PFSK-1 (cell line): ENCODE measurements around the gene LGR5.

Experiments
- FOXP2 ChIP-seq: optimal IDR thresholded peaks from 2 replicates; pipeline ENCODE3; 2011; ENCODE audit warnings: borderline replicate concordance, control low read depth, inconsistent platforms; ENCODE audit not compliant: insufficient read depth; ENCODE audit errors: extremely low read length, extremely low read depth
- POLR2AphosphoS5 ChIP-seq: IDR thresholded peaks from 2 replicates; pipeline ENCODE4 v1.6.1; 2012; ENCODE audit warnings: low read depth, mild to moderate bottlenecking, control low read depth, low read length, moderate library complexity
- REST ChIP-seq, 2 experiments: IDR thresholded peaks; 2 replicates each; pipeline versions ENCODE4 v1.6.1 to v1.8.0; 2011 to 2012; ENCODE audit warnings: low read depth in 2 of 2, low read length in 2 of 2, control low read depth in 1 of 2, inconsistent platforms in 1 of 2, mild to moderate bottlenecking in 1 of 2, moderate library complexity in 1 of 2; ENCODE audit not compliant: insufficient read depth in 1 of 2
- SIN3A ChIP-seq: IDR thresholded peaks from 2 replicates; pipeline ENCODE4 v1.6.1; 2012; ENCODE audit warnings: mild to moderate bottlenecking, low read length, moderate library complexity, borderline replicate concordance; ENCODE audit not compliant: insufficient read depth
- TAF1 ChIP-seq: IDR thresholded peaks from 2 replicates; pipeline ENCODE4 v1.6.1; 2012; ENCODE audit warnings: low read length, control low read depth, borderline replicate concordance; ENCODE audit not compliant: insufficient read depth

Gene LGR5

GRCh38 chr12:71460850-71461609 is 21.4 kb downstream of the LGR5 start:
- TF ChIP-seq REST (IDR thresholded peaks at IDR 0.05; ENCODE audit: insufficient read depth in 1 of 2, low read depth in 2 of 2, low read length in 2 of 2) = no peak
- TF ChIP-seq TAF1 = no peak
- TF ChIP-seq POLR2AphosphoS5 = no peak
- TF ChIP-seq FOXP2 = no peak
- no peak for TF ChIP-seq SIN3A

- no peak for TF ChIP-seq REST (IDR thresholded peaks at IDR 0.05; ENCODE audit: insufficient read depth in 1 of 2, low read depth in 2 of 2, low read length in 2 of 2)
- no peak for TF ChIP-seq TAF1
- no peak for TF ChIP-seq FOXP2
- TF ChIP-seq SIN3A = no peak
- no peak for TF ChIP-seq POLR2AphosphoS5
These were observed 22.3 kb downstream of the LGR5 start for GRCh38 chr12:71461787-71462328.

GRCh38 chr12:71465796-71466195 is 26.2 kb downstream of the LGR5 start:
- TF ChIP-seq FOXP2 (no peak), REST (IDR thresholded peaks at IDR 0.05; ENCODE audit: insufficient read depth in 1 of 2, low read depth in 2 of 2, low read length in 2 of 2) (no peak), POLR2AphosphoS5 (no peak), TAF1 (no peak), SIN3A (no peak)

GRCh38 chr12:71469258-71469750 is 29.7 kb downstream of the LGR5 start:
- TF ChIP-seq TAF1 (no peak), FOXP2 (peak; percentile 51)

GRCh38 chr12:71472441-71472911 is 32.9 kb downstream of the LGR5 start:
- TF ChIP-seq FOXP2 (no peak), TAF1 (no peak), REST (IDR thresholded peaks at IDR 0.05; ENCODE audit: insufficient read depth in 1 of 2, low read depth in 2 of 2, low read length in 2 of 2) (no peak), SIN3A (no peak), POLR2AphosphoS5 (no peak)
